ENCODE data around the gene RSBN1.

RSBN1 gene

DNA sequence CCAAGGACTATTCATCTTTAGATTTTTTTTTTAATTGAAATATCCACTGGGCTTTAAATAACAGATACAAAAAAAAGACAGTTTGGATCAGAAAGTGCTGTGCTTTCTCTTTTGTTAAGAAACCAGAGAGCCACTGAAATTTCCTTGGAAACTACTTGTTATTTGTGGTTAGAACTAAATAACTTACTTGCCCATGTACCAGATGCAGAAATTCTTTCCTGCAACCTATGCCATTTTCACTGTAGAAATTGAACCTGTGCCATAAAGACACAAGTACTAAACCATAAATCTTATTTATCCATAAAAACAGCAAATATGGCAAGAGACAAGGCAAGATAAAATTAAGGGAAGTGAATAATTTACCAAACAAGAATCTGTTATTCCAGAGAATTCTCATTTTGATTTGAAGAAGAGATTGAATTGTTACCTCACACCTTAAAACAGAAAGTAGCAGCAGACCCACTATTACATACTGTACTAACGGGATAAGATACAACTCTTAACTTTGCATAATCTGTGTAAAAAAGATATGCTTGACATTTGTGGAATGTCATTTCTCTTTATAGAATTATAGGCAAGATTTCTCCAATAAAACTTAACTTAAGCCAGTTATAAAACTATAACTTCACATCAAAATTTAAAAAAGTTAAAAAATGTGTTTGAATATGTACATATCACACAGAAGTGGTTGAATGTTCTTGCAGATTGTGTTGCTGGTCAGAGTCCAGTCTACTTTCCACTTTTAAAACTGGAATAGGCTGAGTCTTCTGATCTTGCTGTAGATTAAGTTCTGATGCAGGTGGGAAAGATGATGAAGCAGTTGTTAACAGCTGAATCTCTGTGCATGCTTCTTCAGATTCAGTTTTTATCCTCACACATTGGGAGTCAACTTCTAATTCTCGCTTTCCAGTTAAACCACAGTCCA lies 46.7 kb downstream of the RSBN1 start:
- Histone ChIP-seq H3K9me3 (ENCODE audit: control insufficient read depth, insufficient read depth, low read depth, low read length) (no peaks in the 10 kb centered on the region), H3K4me3 (ENCODE audit: low read depth, low read length) (no peak overlapping the region), H3K36me3 (ENCODE audit: control insufficient read depth in 2 of 2, insufficient read depth in 1 of 2, low read length in 2 of 2) (peaks cover 0 to 36% of the 10 kb centered on the region in 2 experiments; a peak in 1 of 3 replicates), H3K27ac (ENCODE audit: extremely low read depth, low read depth, low read length) (no peak overlapping the region), H3K4me1 (ENCODE audit: control insufficient read depth, insufficient read depth, low read length) (peaks cover 4% of the 10 kb centered on the region; the same call in 1 of the 2 replicates)
- ChIA-PET CTCF (no interaction called here), POLR2A (no interaction called here)
- TF ChIP-seq, protein P1, sequence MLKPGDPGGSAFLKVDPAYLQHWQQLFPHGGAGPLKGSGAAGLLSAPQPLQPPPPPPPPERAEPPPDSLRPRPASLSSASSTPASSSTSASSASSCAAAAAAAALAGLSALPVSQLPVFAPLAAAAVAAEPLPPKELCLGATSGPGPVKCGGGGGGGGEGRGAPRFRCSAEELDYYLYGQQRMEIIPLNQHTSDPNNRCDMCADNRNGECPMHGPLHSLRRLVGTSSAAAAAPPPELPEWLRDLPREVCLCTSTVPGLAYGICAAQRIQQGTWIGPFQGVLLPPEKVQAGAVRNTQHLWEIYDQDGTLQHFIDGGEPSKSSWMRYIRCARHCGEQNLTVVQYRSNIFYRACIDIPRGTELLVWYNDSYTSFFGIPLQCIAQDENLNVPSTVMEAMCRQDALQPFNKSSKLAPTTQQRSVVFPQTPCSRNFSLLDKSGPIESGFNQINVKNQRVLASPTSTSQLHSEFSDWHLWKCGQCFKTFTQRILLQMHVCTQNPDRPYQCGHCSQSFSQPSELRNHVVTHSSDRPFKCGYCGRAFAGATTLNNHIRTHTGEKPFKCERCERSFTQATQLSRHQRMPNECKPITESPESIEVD (tag by site-specific recombination; IDR thresholded peaks at IDR 0.05): peak; percentile 46
- TF ChIP-seq ZNF513 (tag by site-specific recombination; IDR thresholded peaks at IDR 0.05) (no peak), ZNF629 (tag by site-specific recombination; IDR thresholded peaks at IDR 0.05) (no peak), ZNF529 (tag by site-specific recombination; IDR thresholded peaks at IDR 0.05; ENCODE audit: insufficient replicate concordance) (no peak)

GRCh38 chr1:113763661-113764060 lies 48.6 kb downstream of the RSBN1 start:
- H3K4me3 ChIP-seq (ENCODE audit: low read depth, low read length): no peak overlapping the region
- TF ChIP-seq ZBTB20 (tag by site-specific recombination; IDR thresholded peaks at IDR 0.05) (no peak), YY2 (tag by site-specific recombination; IDR thresholded peaks at IDR 0.05) (no peak), OVOL3 (tag by site-specific recombination; IDR thresholded peaks at IDR 0.05) (no peak), ZBTB8A (tag by site-specific recombination; IDR thresholded peaks at IDR 0.05) (no peak), SETDB1 (IDR thresholded peaks at IDR 0.05; ENCODE audit: insufficient read length, low read length) (no peak), ZNF426 (tag by site-specific recombination; IDR thresholded peaks at IDR 0.05) (no peak), TRIM28 (IDR thresholded peaks at IDR 0.05; ENCODE audit: borderline replicate concordance, low read length) (no peak), ZNF16 (tag by site-specific recombination; IDR thresholded peaks at IDR 0.05; ENCODE audit: low read depth) (no peak), ZNF433 (tag by site-specific recombination; IDR thresholded peaks at IDR 0.05; ENCODE audit: low read depth) (no peak), ZSCAN5A (tag by site-specific recombination; IDR thresholded peaks at IDR 0.05) (no peak), ZNF223 (tag by site-specific recombination; IDR thresholded peaks at IDR 0.05) (no peak)
- TF ChIP-seq, protein P2, sequence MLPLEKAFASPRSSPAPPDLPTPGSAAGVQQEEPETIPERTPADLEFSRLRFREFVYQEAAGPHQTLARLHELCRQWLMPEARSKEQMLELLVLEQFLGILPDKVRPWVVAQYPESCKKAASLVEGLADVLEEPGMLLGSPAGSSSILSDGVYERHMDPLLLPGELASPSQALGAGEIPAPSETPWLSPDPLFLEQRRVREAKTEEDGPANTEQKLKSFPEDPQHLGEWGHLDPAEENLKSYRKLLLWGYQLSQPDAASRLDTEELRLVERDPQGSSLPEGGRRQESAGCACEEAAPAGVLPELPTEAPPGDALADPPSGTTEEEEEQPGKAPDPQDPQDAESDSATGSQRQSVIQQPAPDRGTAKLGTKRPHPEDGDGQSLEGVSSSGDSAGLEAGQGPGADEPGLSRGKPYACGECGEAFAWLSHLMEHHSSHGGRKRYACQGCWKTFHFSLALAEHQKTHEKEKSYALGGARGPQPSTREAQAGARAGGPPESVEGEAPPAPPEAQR (tag by site-specific recombination; IDR thresholded peaks at IDR 0.05): no peak
- H3K36me3 ChIP-seq (ENCODE audit: control insufficient read depth in 2 of 2, insufficient read depth in 1 of 2, low read length in 2 of 2): peaks cover 0 to 36% of the 10 kb centered on the region in 2 experiments; a peak in 1 of 3 replicates
- no peaks in the 10 kb centered on the region for H3K9me3 ChIP-seq (ENCODE audit: control insufficient read depth, insufficient read depth, low read depth, low read length)
- peaks cover 4% of the 10 kb centered on the region; the same call in 1 of the 2 replicates for H3K4me1 ChIP-seq (ENCODE audit: control insufficient read depth, insufficient read depth, low read length)
- POLR2A ChIA-PET: interaction anchor here (2.4 kb wide), 1 partner anchor 48 kb away, joined by 6 read pairs; the partner anchor contains the start of gene RSBN1
- CTCF ChIA-PET: no interaction called here
- no peak overlapping the region for H3K27ac ChIP-seq (ENCODE audit: extremely low read depth, low read depth, low read length)

Measured in HEK293 (cell line).